Measurements from ENCODE around the gene COG5. TPM values are rescaled to one million over a fixed set of nuclear protein-coding genes. Genes with fewer than 3 reads are reported as not detected.

The COG5 gene
- total and polyA plus RNA-seq, 9 of the 15 experiments (the other 6 are each of a cell fraction or from before 2014, with no cell fraction given), result 15.3 to 75.1 (median 56.4) TPM

GRCh38 chr7:107169120-107170050, 394.3 kb downstream of the COG5 start (continued):
- TF ChIP-seq REST (IDR thresholded peaks at IDR 0.05; ENCODE audit: borderline replicate concordance) (peak; percentile 92), REST (CRISPR knock-in tag; IDR thresholded peaks at IDR 0.05; ENCODE audit: low read depth) (no peak), MITF (IDR thresholded peaks at IDR 0.05) (peak; percentile 100), GMEB1 (CRISPR knock-in tag; IDR thresholded peaks at IDR 0.05) (peak; percentile 43; the same call in 1 of the 2 replicates), ZKSCAN8 (CRISPR knock-in tag; IDR thresholded peaks at IDR 0.05) (no peak), CHD2 (IDR thresholded peaks at IDR 0.05; ENCODE audit: low read depth, low read length) (peak; percentile 90), PRMT5 (CRISPR knock-in tag; IDR thresholded peaks at IDR 0.05) (no peak), HNRNPLL (IDR thresholded peaks at IDR 0.05; ENCODE audit: low read depth, low read length, poor library complexity, severe bottlenecking) (peak; percentile 42), CUX1 (CRISPR knock-in tag; IDR thresholded peaks at IDR 0.05) (no peak)
